GM23338 (cell line): ENCODE measurements around the gene ABHD3.

Source experiments
- CREB1 ChIP-seq: fragments of 250-450 bp; sonication (Bioruptor Pico); IDR thresholded peaks from 2 replicates; pipeline ENCODE4 v1.5.0; 2020; ENCODE audit warnings: low read depth, mild to moderate bottlenecking, moderate library complexity
- EZH2 ChIP-seq: fragments of 200-600 bp; sonication (generic); IDR thresholded peaks from one replicate; pipeline ENCODE4 v1.8.0; 2017; ENCODE audit warnings: antibody characterized with exemption, mild to moderate bottlenecking, low read depth; ENCODE audit not compliant: unreplicated experiment
- EZH2phosphoT487 ChIP-seq: fragments of 200-600 bp; sonication (generic); IDR thresholded peaks from one replicate; pipeline ENCODE4 v1.8.1; 2018; ENCODE audit warnings: antibody characterized with exemption; ENCODE audit not compliant: unreplicated experiment
- JUNB ChIP-seq: IDR thresholded peaks from one replicate; pipeline ENCODE4 v1.6.1; 2016; ENCODE audit warnings: antibody characterized with exemption; ENCODE audit not compliant: unreplicated experiment
- NANOG ChIP-seq: IDR thresholded peaks from 2 replicates; pipeline ENCODE4 v1.6.1; 2016; ENCODE audit warnings: antibody characterized with exemption, borderline replicate concordance
- POLR2AphosphoS5 ChIP-seq: IDR thresholded peaks from 2 replicates; pipeline ENCODE4 v1.6.1; 2016; ENCODE audit warnings: antibody characterized with exemption, low read depth
- REST ChIP-seq: IDR thresholded peaks from one replicate; pipeline ENCODE4 v1.6.1; 2018; ENCODE audit warnings: antibody characterized with exemption; ENCODE audit not compliant: unreplicated experiment
- ZNF114 ChIP-seq: fragments of 250-450 bp; sonication (Bioruptor Pico); IDR thresholded peaks from 2 replicates; pipeline ENCODE4 v1.5.0; 2020; ENCODE audit warnings: mild to moderate bottlenecking, moderate library complexity
- ZNF331 ChIP-seq: fragments of 250-450 bp; sonication (Bioruptor Pico); IDR thresholded peaks from 2 replicates; pipeline ENCODE4 v1.5.0; 2020; ENCODE audit warnings: low read depth, mild to moderate bottlenecking, moderate library complexity
- ZNF462 ChIP-seq: fragments of 250-450 bp; sonication (Bioruptor Pico); IDR thresholded peaks from 2 replicates; pipeline ENCODE4 v1.5.0; 2020; ENCODE audit warnings: mild to moderate bottlenecking, moderate library complexity
- TF ChIP-seq, protein P1 (sequence below), 2 experiments: fragments of 200-600 bp in 1 of 2; sonication (generic) in 1 of 2; conservative IDR thresholded peaks; 2 replicates each; pipeline versions ENCODE4 v1.5.1 to v1.6.1; 2016 to 2017; ENCODE audit warnings: antibody characterized with exemption in 2 of 2, low read depth in 2 of 2, mild to moderate bottlenecking in 2 of 2, moderate library complexity in 1 of 2

GRCh38 chr18:21743166-21743832 lies 38.7 kb upstream of the ABHD3 start:
- TF ChIP-seq, protein P1, sequence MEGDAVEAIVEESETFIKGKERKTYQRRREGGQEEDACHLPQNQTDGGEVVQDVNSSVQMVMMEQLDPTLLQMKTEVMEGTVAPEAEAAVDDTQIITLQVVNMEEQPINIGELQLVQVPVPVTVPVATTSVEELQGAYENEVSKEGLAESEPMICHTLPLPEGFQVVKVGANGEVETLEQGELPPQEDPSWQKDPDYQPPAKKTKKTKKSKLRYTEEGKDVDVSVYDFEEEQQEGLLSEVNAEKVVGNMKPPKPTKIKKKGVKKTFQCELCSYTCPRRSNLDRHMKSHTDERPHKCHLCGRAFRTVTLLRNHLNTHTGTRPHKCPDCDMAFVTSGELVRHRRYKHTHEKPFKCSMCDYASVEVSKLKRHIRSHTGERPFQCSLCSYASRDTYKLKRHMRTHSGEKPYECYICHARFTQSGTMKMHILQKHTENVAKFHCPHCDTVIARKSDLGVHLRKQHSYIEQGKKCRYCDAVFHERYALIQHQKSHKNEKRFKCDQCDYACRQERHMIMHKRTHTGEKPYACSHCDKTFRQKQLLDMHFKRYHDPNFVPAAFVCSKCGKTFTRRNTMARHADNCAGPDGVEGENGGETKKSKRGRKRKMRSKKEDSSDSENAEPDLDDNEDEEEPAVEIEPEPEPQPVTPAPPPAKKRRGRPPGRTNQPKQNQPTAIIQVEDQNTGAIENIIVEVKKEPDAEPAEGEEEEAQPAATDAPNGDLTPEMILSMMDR (conservative IDR thresholded peaks at IDR 0.05; ENCODE audit: low read depth in 2 of 2), result no peak
- no peak for TF ChIP-seq EZH2phosphoT487
- no peak for TF ChIP-seq POLR2AphosphoS5
- no peak for TF ChIP-seq JUNB
- TF ChIP-seq NANOG, result no peak
- no peak for TF ChIP-seq EZH2
- no peak for TF ChIP-seq CREB1 (CRISPR knock-in tag)
- no peak for TF ChIP-seq REST
- no peak for TF ChIP-seq ZNF114 (CRISPR knock-in tag)
- no peak for TF ChIP-seq ZNF331
- TF ChIP-seq ZNF462 (CRISPR knock-in tag), result no peak
